SK-N-SH (cell line): Measurements from ENCODE around the gene DUT. TPM values are rescaled to one million over a fixed set of nuclear protein-coding genes. Genes with fewer than 3 reads are reported as not detected.

ENCODE experiments used
- CTCF ChIA-PET: fragments of 300-600, 350-600 bp; formaldehyde crosslinking; extraction: SDS; loops from one replicate; lab custom pipeline; 2021; lab: Yijun Ruan, JAX
- POLR2A ChIA-PET: fragments of 350-600 bp; sonication (Branson Sonifier 250); formaldehyde crosslinking; extraction: SDS; loops from one replicate; lab custom pipeline; 2020; ENCODE audit warnings: antibody characterized with exemption, inconsistent platforms; lab: Yijun Ruan, JAX
- DNase-seq: peaks from one replicate; pipeline ENCODE4 v3.0.0; 2012
- H2AFZ ChIP-seq: fragments of 200-600 bp; sonication (generic); 2 replicates; pipeline ENCODE4 v1.8.1; 2016; ENCODE audit warnings: antibody characterized with exemption, mild to moderate bottlenecking, low read depth
- H3F3A ChIP-seq: fragments of 200-600 bp; sonication (generic); replicated peaks from 2 replicates; pipeline ENCODE3; 2016; ENCODE audit warnings: antibody characterized with exemption, mild to moderate bottlenecking; ENCODE audit not compliant: insufficient read depth
- H3K27ac ChIP-seq, 2 experiments: fragments of 200-500 bp in 1 of 2; fragments of 200-600 bp in 1 of 2; sonication (Bioruptor generic) in 1 of 2; sonication (generic), shearing (Covaris generic) in 1 of 2; 2 replicates each; pipeline versions ENCODE4 v1.5.1 to v1.6.1; 2014 to 2016; ENCODE audit warnings: low read depth in 2 of 2, inconsistent platforms in 1 of 2, low read length in 1 of 2, mild to moderate bottlenecking in 1 of 2, mixed read lengths in 1 of 2
- H3K27me3 ChIP-seq: fragments of 200-600 bp; sonication (generic), shearing (Covaris generic); 2 replicates; pipeline ENCODE4 v1.6.1; 2016; ENCODE audit warnings: mixed run types; ENCODE audit not compliant: insufficient read depth
- H3K36me3 ChIP-seq, 2 experiments: fragments of 200-500 bp in 1 of 2; fragments of 200-600 bp in 1 of 2; sonication (Bioruptor generic) in 1 of 2; sonication (generic) in 1 of 2; replicated peaks in 1 of 2; 2 replicates each; pipeline versions ENCODE3 to v1.5.1; 2014 to 2016; ENCODE audit warnings: low read length in 1 of 2, mild to moderate bottlenecking in 1 of 2; ENCODE audit not compliant: insufficient read depth in 2 of 2, control insufficient read depth in 1 of 2
- H3K4me1 ChIP-seq, 2 experiments: fragments of 200-500 bp in 1 of 2; fragments of 200-600 bp in 1 of 2; sonication (Bioruptor generic) in 1 of 2; sonication (generic), shearing (Covaris generic) in 1 of 2; 2 replicates each; pipeline versions ENCODE4 v1.5.1 to v1.6.1; 2014 to 2016; ENCODE audit warnings: low read depth in 1 of 2, low read length in 1 of 2, mixed run types in 1 of 2; ENCODE audit not compliant: insufficient read depth in 2 of 2, control insufficient read depth in 1 of 2
- H3K4me2 ChIP-seq: fragments of 200-600 bp; sonication (generic), shearing (Covaris generic); 2 replicates; pipeline ENCODE4 v1.6.1; 2017; ENCODE audit warnings: mixed run types
- H3K4me3 ChIP-seq, 2 experiments: fragments of 200-500 bp in 1 of 2; fragments of 200-600 bp in 1 of 2; sonication (Bioruptor generic) in 1 of 2; sonication (generic), shearing (Covaris generic) in 1 of 2; 2 replicates each; pipeline versions ENCODE4 v1.5.1 to v1.8.1; 2014 to 2016; ENCODE audit warnings: low read depth in 2 of 2, inconsistent platforms in 1 of 2, low read length in 1 of 2, mild to moderate bottlenecking in 1 of 2, mixed read lengths in 1 of 2, moderate library complexity in 1 of 2
- H3K79me2 ChIP-seq: fragments of 200-600 bp; sonication (generic); 2 replicates; pipeline ENCODE4 v1.8.1; 2017; ENCODE audit warnings: mild to moderate bottlenecking; ENCODE audit not compliant: insufficient read depth
- H3K9ac ChIP-seq: fragments of 200-600 bp; sonication (generic); 2 replicates; pipeline ENCODE4 v1.6.1; 2017; ENCODE audit warnings: mixed run types
- H3K9me2 ChIP-seq: fragments of 200-600 bp; sonication (generic); 2 replicates; pipeline ENCODE4 v1.6.1; 2017; ENCODE audit warnings: mixed run types
- H3K9me3 ChIP-seq: fragments of 200-600 bp; sonication (generic); 2 replicates; pipeline ENCODE4 v1.6.1; 2017; ENCODE audit warnings: mixed run types, mild to moderate bottlenecking, moderate library complexity
- H4K20me1 ChIP-seq: fragments of 200-600 bp; sonication (generic); 2 replicates; pipeline ENCODE4 v1.6.1; 2017; ENCODE audit warnings: mild to moderate bottlenecking, mixed run types; ENCODE audit not compliant: insufficient read depth
- CHD2 ChIP-seq: fragments of 150-350 bp; IDR thresholded peaks from 2 replicates; pipeline ENCODE4 v1.6.1; 2018; ENCODE audit warnings: low read length; ENCODE audit not compliant: partially characterized antibody
- CTCF ChIP-seq: fragments of 200-600 bp; sonication (generic); IDR thresholded peaks from 2 replicates; pipeline ENCODE4 v1.6.1; 2017; ENCODE audit warnings: antibody characterized with exemption, mild to moderate bottlenecking, moderate library complexity
- EP300 ChIP-seq, 2 experiments: IDR thresholded peaks; 2 replicates each; pipeline versions ENCODE4 v1.4.0 to v1.6.1; 2012; ENCODE audit warnings: borderline replicate concordance in 1 of 2, low read depth in 1 of 2, low read length in 1 of 2
- EZH2phosphoT487 ChIP-seq: fragments of 200-600 bp; sonication (generic); IDR thresholded peaks from 2 replicates; pipeline ENCODE4 v1.6.1; 2017; ENCODE audit warnings: low read depth, mixed run types, mild to moderate bottlenecking, antibody characterized with exemption, moderate library complexity, borderline replicate concordance
- FOSL2 ChIP-seq: IDR thresholded peaks from 2 replicates; pipeline ENCODE4 v1.4.0; 2012; ENCODE audit warnings: low read depth, mild to moderate bottlenecking, moderate library complexity, borderline replicate concordance
- JUND ChIP-seq: IDR thresholded peaks from 2 replicates; pipeline ENCODE4 v1.4.0; 2012
- MEF2A ChIP-seq: IDR thresholded peaks from 2 replicates; pipeline ENCODE4 v1.4.0; 2012; ENCODE audit warnings: low read depth, borderline replicate concordance
- PBX3 ChIP-seq: IDR thresholded peaks from 2 replicates; pipeline ENCODE4; 2012
- POLR2AphosphoS5 ChIP-seq: IDR thresholded peaks from 2 replicates; pipeline ENCODE4 v1.6.1; 2012; ENCODE audit warnings: low read depth, low read length
- RAD21 ChIP-seq: IDR thresholded peaks from 2 replicates; pipeline ENCODE4 v1.6.1; 2012; ENCODE audit warnings: mild to moderate bottlenecking, low read length
- RCOR1 ChIP-seq: fragments of 150-350 bp; IDR thresholded peaks from 2 replicates; pipeline ENCODE4 v1.6.1; 2017; ENCODE audit warnings: antibody characterized with exemption, low read length
- RFX5 ChIP-seq: IDR thresholded peaks from 2 replicates; pipeline ENCODE4 v1.6.1; 2012; ENCODE audit warnings: mild to moderate bottlenecking, improper control_type of control experiment, low read length
- SIN3A ChIP-seq: IDR thresholded peaks from 2 replicates; pipeline ENCODE4 v1.6.1; 2012; ENCODE audit warnings: low read depth, mild to moderate bottlenecking, low read length, moderate library complexity, borderline replicate concordance
- TCF12 ChIP-seq: IDR thresholded peaks from 2 replicates; pipeline ENCODE4 v1.4.0; 2012
- USF2 ChIP-seq: fragments of 150-350 bp; IDR thresholded peaks from 2 replicates; pipeline ENCODE4 v1.6.1; 2017; ENCODE audit warnings: antibody characterized with exemption, low read length, low read depth, borderline replicate concordance
- YY1 ChIP-seq: IDR thresholded peaks from 2 replicates; pipeline ENCODE4 v1.4.0; 2012; ENCODE audit warnings: low read depth, mild to moderate bottlenecking
- ZBTB33 ChIP-seq: IDR thresholded peaks from 2 replicates; pipeline ENCODE4 v1.4.0; 2012; ENCODE audit warnings: low read depth, borderline replicate concordance
- WGBS: methylation state at CpG from one replicate; pipeline ENCODE4 v1.1.6; 2017; ENCODE audit warnings: low lambda C conversion rate; 5-methylcytosine and 5-hydroxymethylcytosine counted together
- polyA plus RNA-seq, 3 experiments: library from polyadenylated mRNA; depleted of rRNA; stranded (reverse); fragments of >200 nt; gene quantifications; 2 replicates each; pipeline ENCODE4 v1.2.3, GENCODE V29; 2012

DUT gene
- polyA plus RNA-seq, 1 of the 3 experiments (the other 2 are of a cell fraction), result 79.3 TPM

GRCh38 chr15:48371961-48372360 lies 40.7 kb downstream of the DUT start:
- Histone ChIP-seq H3K4me3 (no peak overlapping the region), H3K4me1 (peaks cover 0 to 3% of the 10 kb centered on the region in 2 experiments; a peak in 1 of 4 replicates), H3K9me2 (no peaks in the 10 kb centered on the region), H3F3A (peaks cover 21% of the 10 kb centered on the region), H3K9ac (no peak overlapping the region), H3K4me2 (no peak overlapping the region), H3K79me2 (no peaks in the 10 kb centered on the region), H3K9me3 (no peaks in the 10 kb centered on the region), H3K36me3 (no peaks in the 10 kb centered on the region), H4K20me1 (no peaks in the 10 kb centered on the region), H3K27ac (no peak overlapping the region), H3K27me3 (no peaks in the 10 kb centered on the region), H2AFZ (no peak overlapping the region)
- ChIA-PET CTCF (interaction anchor here (0.6 kb wide), 1 partner anchor 645 kb away, joined by 3 read pairs; no protein-coding TSS in a partner anchor), POLR2A (no interaction called here)
- WGBS, result 80% methylated on average over 2 of the region's 2 CpGs
- TF ChIP-seq EZH2phosphoT487 (no peak), MEF2A (no peak), RFX5 (no peak), TCF12 (no peak), RAD21 (no peak), USF2 (no peak), CTCF (no peak), POLR2AphosphoS5 (no peak), JUND (no peak), RCOR1 (no peak), FOSL2 (no peak), PBX3 (no peak), CHD2 (no peak), YY1 (no peak), ZBTB33 (no peak), SIN3A (no peak), EP300 (IDR thresholded peaks at IDR 0.05; ENCODE audit: borderline replicate concordance in 1 of 2, low read depth in 1 of 2, low read length in 1 of 2) (no peak)
- DNase-seq, result no peak
